PC-3 (cell line): ENCODE results near the gene ARL4A. TPM values are rescaled to one million over a fixed set of nuclear protein-coding genes. Genes with fewer than 3 reads are reported as not detected.
"Not testable (repeated sequence)": the region's sequence is repeated elsewhere in the genome, so short reads cannot be mapped to it uniquely, and the experiment has no call there.

ENCODE experiments used
- ATAC-seq: fragments of 200-7000 bp; cut with Tn5 transposase; 2 replicates; pipeline ENCODE4 v1.9.1; 2020; ENCODE audit warnings: mild to moderate bottlenecking, moderate library complexity
- BruUV-seq: library from RNA; stranded (reverse); fragments of 400-500 nt; replicated peaks from 2 replicates; lab custom pipeline; 2021; lab: Mats Ljungman, UMichigan
- CTCF ChIA-PET: fragments of 300-600 bp; sonication (Branson Sonifier 250); formaldehyde crosslinking; loops from one replicate; lab custom pipeline; 2022; ENCODE audit warnings: antibody characterized with exemption; lab: Charles Lee
- POLR2A ChIA-PET: fragments of 300-600 bp; sonication (Branson Sonifier 250); formaldehyde crosslinking; loops from one replicate; lab custom pipeline; 2022; ENCODE audit warnings: antibody characterized with exemption; ENCODE audit not compliant: unreplicated experiment; lab: Charles Lee
- DNase-seq: peaks from one replicate; pipeline ENCODE4 v3.0.0-alpha.2; 2015
- H2AFZ ChIP-seq: fragments of 300-600 bp; sonication (generic); 2 replicates; pipeline ENCODE4 v1.6.0; 2016; ENCODE audit warnings: antibody characterized with exemption, low read length
- H3F3A ChIP-seq: fragments of 300-600 bp; sonication (generic); one replicate; pipeline ENCODE4 v1.6.0; 2017; ENCODE audit warnings: antibody characterized with exemption, low read length, control low read depth, mild to moderate bottlenecking; ENCODE audit not compliant: unreplicated experiment
- H3K27ac ChIP-seq: fragments of 300-600 bp; sonication (generic); 2 replicates; pipeline ENCODE4 v1.5.1; 2016; ENCODE audit warnings: mild to moderate bottlenecking, low read length
- H3K27me3 ChIP-seq: fragments of 300-600 bp; sonication (generic); 2 replicates; pipeline ENCODE4 v1.6.1; 2016; ENCODE audit warnings: low read length, mixed read lengths
- H3K36me3 ChIP-seq: fragments of 300-600 bp; sonication (generic); 2 replicates; pipeline ENCODE4 v1.6.1; 2016; ENCODE audit warnings: low read depth, mixed run types, low read length, mixed read lengths
- H3K4me1 ChIP-seq: fragments of 300-600 bp; sonication (generic); 2 replicates; pipeline ENCODE4 v1.5.1; 2016; ENCODE audit warnings: low read length; ENCODE audit not compliant: insufficient read depth
- H3K4me2 ChIP-seq: fragments of 300-600 bp; sonication (generic); 2 replicates; pipeline ENCODE4 v1.6.0; 2016; ENCODE audit warnings: low read length
- H3K4me3 ChIP-seq: fragments of 300-600 bp; sonication (generic); 2 replicates; pipeline ENCODE4 v1.5.1; 2016; ENCODE audit warnings: mild to moderate bottlenecking, low read length, mixed read lengths
- H3K79me2 ChIP-seq: fragments of 300-600 bp; sonication (generic); 2 replicates; pipeline ENCODE4 v1.6.1; 2017; ENCODE audit warnings: low read length, mixed read lengths
- H3K9ac ChIP-seq: fragments of 300-600 bp; sonication (generic); 2 replicates; pipeline ENCODE4 v1.6.0; 2016; ENCODE audit warnings: mild to moderate bottlenecking, low read length
- H3K9me2 ChIP-seq: fragments of 300-600 bp; sonication (generic); replicated peaks from 2 replicates; pipeline ENCODE4 v1.6.1; 2016; ENCODE audit warnings: mixed run types, low read length, mixed read lengths
- H3K9me3 ChIP-seq: fragments of 300-600 bp; sonication (generic); 2 replicates; pipeline ENCODE4 v1.6.1; 2016; ENCODE audit warnings: low read length, mixed read lengths
- H4K20me1 ChIP-seq: fragments of 300-600 bp; sonication (generic); 2 replicates; pipeline ENCODE4 v1.6.1; 2016; ENCODE audit warnings: low read length, mixed read lengths
- CTCF ChIP-seq: fragments of 300-600 bp; sonication (generic); conservative IDR thresholded peaks from 2 replicates; pipeline ENCODE4 v1.5.1; 2017; ENCODE audit warnings: antibody characterized with exemption, low read depth, mild to moderate bottlenecking, low read length
- EZH2 ChIP-seq: fragments of 300-600 bp; sonication (generic); IDR thresholded peaks from one replicate; pipeline ENCODE4 v1.6.1; 2017; ENCODE audit warnings: antibody characterized with exemption, mild to moderate bottlenecking, low read length; ENCODE audit not compliant: unreplicated experiment
- EZH2phosphoT487 ChIP-seq: fragments of 300-600 bp; sonication (generic); IDR thresholded peaks from 2 replicates; pipeline ENCODE4 v1.6.1; 2018; ENCODE audit warnings: mild to moderate bottlenecking, antibody characterized with exemption, low read length, borderline replicate concordance
- intact Hi-C: fragments of 100-400 bp; cut with micrococcal nuclease; formaldehyde crosslinking; loops from 2 replicates; pipeline ENCODE4 v1.9.0; 2023
- total RNA-seq: library from RNA; depleted of rRNA; stranded (reverse); fragments of >200 nt; gene quantifications from 2 replicates; pipeline ENCODE4 v1.2.3, GENCODE V29; 2014

The ARL4A gene
- total RNA-seq, 1 experiment from 2014 or later = 23.7 TPM

- Histone ChIP-seq H3K4me3 (peak overlapping the region; percentile 66), H3K4me2 (peak overlapping the region; percentile 71), H3K9me3 (no peaks in the 10 kb centered on the region), H2AFZ (no peak overlapping the region), H4K20me1 (peaks cover 27% of the 10 kb centered on the region), H3K79me2 (peaks cover 66% of the 10 kb centered on the region), H3K27ac (no peak overlapping the region), H3K4me1 (peaks cover 39% of the 10 kb centered on the region), H3K27me3 (no peaks in the 10 kb centered on the region), H3K36me3 (0 out of 2 replicates have a peak, but pooled peaks cover 3% of the 10 kb centered on the region), H3F3A (no peaks in the 10 kb centered on the region), H3K9ac (peak overlapping the region; percentile 19; the same call in 1 of the 2 replicates), H3K9me2 (no peaks in the 10 kb centered on the region)
- ATAC-seq = no peak
- ChIA-PET CTCF (interaction anchor here (0.6 to 1.1 kb wide), 3 partner anchors 26 to 427 kb away, joined by 7 to 12 read pairs (median 9); no protein-coding TSS in a partner anchor), POLR2A (interaction anchor here (0.6 to 1.0 kb wide), 4 partner anchors 25 to 259 kb away, joined by 3 to 16 read pairs (median 4); no protein-coding TSS in a partner anchor)
- no peak for DNase-seq
- TF ChIP-seq CTCF (no peak), EZH2 (no peak)
- no TSS peak for BruUV-seq
- intact Hi-C loops = no loop called here
Observed at GRCh38 chr7:12690041-12690878, 2.8 kb downstream of the ARL4A start.

GRCh38 chr7:12691388-12691787 is 4.0 kb downstream of the ARL4A start:
- Histone ChIP-seq H4K20me1 (peaks cover 27% of the 10 kb centered on the region), H3K79me2 (peaks cover 68% of the 10 kb centered on the region), H3K4me1 (peaks cover 40% of the 10 kb centered on the region)
- ATAC-seq, CTCF ChIA-PET, H3K36me3 ChIP-seq, H3K9me2 ChIP-seq, H3K4me3 ChIP-seq, H3K9ac ChIP-seq, H3K27ac ChIP-seq, BruUV-seq, H3K27me3 ChIP-seq, H3K4me2 ChIP-seq, H3K9me3 ChIP-seq, intact Hi-C loops, DNase-seq, H2AFZ ChIP-seq, POLR2A ChIA-PET, H3F3A ChIP-seq: not testable (repeated sequence)

- Histone ChIP-seq H3K9ac (no peak overlapping the region), H3K9me2 (no peaks in the 10 kb centered on the region), H3K79me2 (peaks cover 68% of the 10 kb centered on the region), H3K27ac (no peak overlapping the region), H3K9me3 (no peaks in the 10 kb centered on the region), H4K20me1 (peaks cover 27% of the 10 kb centered on the region), H3K36me3 (0 out of 2 replicates have a peak, but pooled peaks cover 3% of the 10 kb centered on the region), H2AFZ (no peak overlapping the region), H3K4me1 (peaks cover 44% of the 10 kb centered on the region), H3F3A (no peaks in the 10 kb centered on the region), H3K4me3 (no peak overlapping the region), H3K27me3 (no peaks in the 10 kb centered on the region), H3K4me2 (no peak overlapping the region)
- ChIA-PET CTCF (no interaction called here), POLR2A (no interaction called here)
- TF ChIP-seq EZH2 = no peak
- no peak for TF ChIP-seq CTCF
- no peak for TF ChIP-seq EZH2phosphoT487
- ATAC-seq (no peak), DNase-seq (no peak)
- intact Hi-C loops = no loop called here
- BruUV-seq = no TSS peak
Observed at GRCh38 chr7:12692035-12692434, 4.6 kb downstream of the ARL4A start.
